ENCODE measurements around the gene RAC2.

DNA sequence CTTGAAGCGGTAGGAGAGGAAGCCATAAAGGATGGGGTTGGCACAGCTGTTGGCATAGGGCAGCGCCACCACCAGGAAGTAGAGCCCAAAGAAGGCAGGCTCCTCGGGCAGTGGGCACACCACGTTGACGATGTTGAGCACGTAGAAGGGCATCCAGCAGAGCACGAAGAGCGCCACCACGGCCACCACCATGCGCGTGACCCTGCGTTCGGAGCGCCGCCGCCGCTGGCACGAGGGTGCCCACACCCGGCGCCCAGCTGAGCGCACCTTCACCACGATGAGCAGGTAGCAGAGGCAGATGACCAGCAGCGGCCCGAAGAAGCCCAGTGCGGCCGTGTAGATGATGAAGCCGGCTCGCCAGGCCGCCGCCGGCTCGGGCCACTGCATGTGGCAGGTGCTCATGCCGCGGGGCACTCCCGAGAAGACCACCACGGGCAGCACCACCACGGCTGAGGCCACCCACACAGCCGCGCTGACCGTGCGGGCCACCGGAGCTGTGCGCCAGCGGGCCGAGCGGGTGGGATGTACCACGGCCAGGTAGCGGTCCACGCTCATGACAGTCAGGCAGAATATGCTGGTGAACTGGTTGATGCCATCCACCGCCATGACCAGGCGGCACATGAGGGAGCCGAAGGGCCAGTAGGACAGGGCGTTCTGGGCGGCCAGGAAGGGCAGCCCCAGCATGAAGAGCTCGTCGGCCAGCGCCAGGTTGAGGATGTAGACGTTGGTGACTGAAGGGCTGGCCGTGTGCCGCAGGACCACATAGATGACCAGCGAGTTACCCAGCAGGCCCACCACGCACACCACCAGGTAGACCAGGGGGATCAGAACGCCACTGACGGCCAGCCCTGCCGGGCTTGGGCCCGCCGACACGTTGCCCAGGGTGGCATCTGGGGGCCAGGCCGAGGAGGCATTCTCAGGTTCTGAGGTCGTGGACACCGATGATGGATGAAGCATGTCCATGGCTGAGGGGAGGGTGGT, 36.9 kb downstream of the RAC2 start:
- TF ChIP-seq, protein P1, sequence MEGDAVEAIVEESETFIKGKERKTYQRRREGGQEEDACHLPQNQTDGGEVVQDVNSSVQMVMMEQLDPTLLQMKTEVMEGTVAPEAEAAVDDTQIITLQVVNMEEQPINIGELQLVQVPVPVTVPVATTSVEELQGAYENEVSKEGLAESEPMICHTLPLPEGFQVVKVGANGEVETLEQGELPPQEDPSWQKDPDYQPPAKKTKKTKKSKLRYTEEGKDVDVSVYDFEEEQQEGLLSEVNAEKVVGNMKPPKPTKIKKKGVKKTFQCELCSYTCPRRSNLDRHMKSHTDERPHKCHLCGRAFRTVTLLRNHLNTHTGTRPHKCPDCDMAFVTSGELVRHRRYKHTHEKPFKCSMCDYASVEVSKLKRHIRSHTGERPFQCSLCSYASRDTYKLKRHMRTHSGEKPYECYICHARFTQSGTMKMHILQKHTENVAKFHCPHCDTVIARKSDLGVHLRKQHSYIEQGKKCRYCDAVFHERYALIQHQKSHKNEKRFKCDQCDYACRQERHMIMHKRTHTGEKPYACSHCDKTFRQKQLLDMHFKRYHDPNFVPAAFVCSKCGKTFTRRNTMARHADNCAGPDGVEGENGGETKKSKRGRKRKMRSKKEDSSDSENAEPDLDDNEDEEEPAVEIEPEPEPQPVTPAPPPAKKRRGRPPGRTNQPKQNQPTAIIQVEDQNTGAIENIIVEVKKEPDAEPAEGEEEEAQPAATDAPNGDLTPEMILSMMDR (IDR thresholded peaks at IDR 0.05): no peak
- TF ChIP-seq POLR2A (IDR thresholded peaks at IDR 0.05; ENCODE audit: low read depth) (no peak), EP300 (IDR thresholded peaks at IDR 0.05) (no peak), POLR2AphosphoS5 (IDR thresholded peaks at IDR 0.05) (no peak)

Data from esophagus muscularis mucosa (tissue), 4 donors.